Thoracic aorta (tissue), 2 donors: ENCODE data around the gene UBR4. TPM values are rescaled to one million over a fixed set of nuclear protein-coding genes. Genes with fewer than 3 reads are reported as not detected.
"Not testable (repeated sequence)": the region's sequence is repeated elsewhere in the genome, so short reads cannot be mapped to it uniquely, and the experiment has no call there.

Source experiments
- ATAC-seq: fragments of 150-250 bp; one replicate; pipeline ENCODE4 v1.8.0; 2017; ENCODE audit warnings: low read depth; ENCODE audit not compliant: insufficient number of reproducible peaks, low FRiP score
- DNase-seq: peaks from one replicate; pipeline ENCODE4 v3.0.0-alpha.2; 2020; ENCODE audit warnings: low spot score
- H3K27ac ChIP-seq, 2 donors: fragments of 200-600 bp; sonication (generic); 1 replicate in 1 of 2; 2 replicates in 1 of 2; pipeline ENCODE4 v1.5.1; 2016; ENCODE audit warnings: mild to moderate bottlenecking in 2 of 2, moderate library complexity in 2 of 2
- H3K27me3 ChIP-seq: fragments of 200-600 bp; sonication (generic); replicated peaks from 2 replicates; pipeline ENCODE4 v1.6.0; 2016; ENCODE audit warnings: mild to moderate bottlenecking; ENCODE audit not compliant: insufficient read depth
- H3K36me3 ChIP-seq: fragments of 200-600 bp; sonication (generic); one replicate; pipeline ENCODE4 v1.5.1; 2016
- H3K4me1 ChIP-seq, 2 donors: fragments of 200-600 bp; sonication (generic); 1 replicate in 1 of 2; 2 replicates in 1 of 2; pipeline versions ENCODE4 v1.5.1 to v1.6.0; 2016; ENCODE audit warnings: low read depth in 2 of 2, mild to moderate bottlenecking in 1 of 2; ENCODE audit not compliant: control insufficient read depth in 1 of 2
- H3K4me3 ChIP-seq: fragments of 200-600 bp; sonication (generic); 2 replicates; pipeline ENCODE4 v1.5.1; 2016; ENCODE audit warnings: mild to moderate bottlenecking
- H3K9me3 ChIP-seq: fragments of 200-600 bp; sonication (generic); 2 replicates; pipeline ENCODE4 v1.5.1; 2016
- CTCF ChIP-seq: fragments of 200-600 bp; sonication (generic); IDR thresholded peaks from one replicate; pipeline ENCODE4 v1.5.1; 2019; ENCODE audit warnings: antibody characterized with exemption
- total RNA-seq, 2 donors: library from RNA; depleted of rRNA; stranded (reverse); fragments of >200 nt; gene quantifications; one replicate each; pipeline versions ENCODE4 v1.1.0 to v1.2.3, GENCODE V29; 2016

UBR4 gene
- total RNA-seq, 2 donors from 2014 or later: 231 to 266 TPM

- no peak overlapping the region for H3K27ac ChIP-seq
- H3K9me3 ChIP-seq: no peaks in the 10 kb centered on the region
- TF ChIP-seq CTCF: no peak
- no peak for ATAC-seq
- DNase-seq: no peak
- H3K27me3 ChIP-seq: no peaks in the 10 kb centered on the region
- H3K4me1 ChIP-seq: no peaks in the 10 kb centered on the region
- no peak overlapping the region for H3K4me3 ChIP-seq
- peaks cover 56% of the 10 kb centered on the region for H3K36me3 ChIP-seq
These were observed 13.1 kb upstream of the UBR4 start for GRCh38 chr1:19222979-19223824.

GRCh38 chr1:19222573-19222972 is 12.5 kb upstream of the UBR4 start:
- no peaks in the 10 kb centered on the region for H3K27me3 ChIP-seq
- TF ChIP-seq CTCF: no peak
- ATAC-seq (no peak), DNase-seq (no peak)
- H3K27ac ChIP-seq: no peak overlapping the region
- no peaks in the 10 kb centered on the region for H3K9me3 ChIP-seq
- H3K4me1 ChIP-seq: no peaks in the 10 kb centered on the region
- H3K36me3 ChIP-seq: peaks cover 56% of the 10 kb centered on the region
- H3K4me3 ChIP-seq: no peak overlapping the region

- no peak for TF ChIP-seq CTCF
- H3K36me3 ChIP-seq: peaks cover 53% of the 10 kb centered on the region
- ATAC-seq (no peak), DNase-seq (no peak)
- H3K27ac ChIP-seq: no peak overlapping the region
- no peaks in the 10 kb centered on the region for H3K27me3 ChIP-seq
- no peaks in the 10 kb centered on the region for H3K4me1 ChIP-seq
- no peaks in the 10 kb centered on the region for H3K9me3 ChIP-seq
- H3K4me3 ChIP-seq: no peak overlapping the region
These were observed 10.9 kb upstream of the UBR4 start for GRCh38 chr1:19220991-19221390.

GRCh38 chr1:19220080-19220846 is 10.2 kb upstream of the UBR4 start:
- Histone ChIP-seq H3K4me3 (no peak overlapping the region), H3K9me3 (no peaks in the 10 kb centered on the region), H3K4me1 (no peaks in the 10 kb centered on the region), H3K27ac (no peak overlapping the region), H3K27me3 (no peaks in the 10 kb centered on the region), H3K36me3 (peaks cover 51% of the 10 kb centered on the region)
- ATAC-seq: no peak
- DNase-seq: no peak
- no peak for TF ChIP-seq CTCF

GRCh38 chr1:19219451-19219850 is 9.4 kb upstream of the UBR4 start:
- Histone ChIP-seq H3K27me3 (no peaks in the 10 kb centered on the region), H3K9me3 (no peaks in the 10 kb centered on the region), H3K4me1 (no peaks in the 10 kb centered on the region), H3K4me3 (no peak overlapping the region), H3K27ac (no peak overlapping the region), H3K36me3 (peaks cover 43% of the 10 kb centered on the region)
- ATAC-seq: no peak
- TF ChIP-seq CTCF: no peak
- no peak for DNase-seq

GRCh38 chr1:19216585-19216984 is 6.5 kb upstream of the UBR4 start:
- DNase-seq, H3K4me3 ChIP-seq, ATAC-seq, H3K27ac ChIP-seq, H3K27me3 ChIP-seq, H3K4me1 ChIP-seq, H3K9me3 ChIP-seq: not testable (repeated sequence)
- H3K36me3 ChIP-seq: peaks cover 24% of the 10 kb centered on the region
